HG03342 (cell line): ENCODE data around the gene ANAPC2.

Experiments used
- ATAC-seq: cut with Tn5 transposase; IDR thresholded peaks from one replicate; pipeline ENCODE4 v1.9.1; 2021; ENCODE audit warnings: mild to moderate bottlenecking, moderate library complexity; ENCODE audit not compliant: unreplicated experiment

ANAPC2 gene

DNA sequence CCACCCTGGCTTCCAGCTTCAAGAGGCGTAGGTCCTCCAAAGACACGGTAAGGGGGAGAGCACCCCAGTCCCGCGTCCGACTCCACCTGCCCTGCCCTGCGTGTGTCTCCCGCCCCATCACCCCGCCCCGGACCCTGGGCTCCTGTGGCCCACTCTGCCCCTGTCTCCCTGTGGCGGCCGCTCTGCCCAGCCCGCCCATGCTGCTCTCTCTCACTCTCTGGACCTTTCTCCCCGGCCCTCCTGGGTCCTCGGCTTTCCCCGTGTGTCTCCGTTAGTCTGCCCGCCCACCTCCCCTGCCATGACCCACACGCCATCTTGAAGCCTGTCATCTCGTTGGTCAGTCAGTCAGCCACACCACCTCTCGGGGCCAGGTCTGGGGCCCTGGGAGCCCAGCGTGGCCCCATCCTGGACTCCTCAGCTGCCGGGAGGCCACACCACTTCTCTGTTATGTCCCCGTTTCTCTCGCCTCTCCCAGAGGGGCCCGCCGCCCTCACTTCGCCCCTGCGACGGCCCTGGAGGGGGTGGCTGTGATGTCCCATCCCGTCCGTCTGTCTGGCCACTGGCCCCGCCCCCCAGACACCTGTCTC is 23.0 kb downstream of the ANAPC2 start:
- no peak for ATAC-seq

- no peak for ATAC-seq
Measured at GRCh38 chr9:137164370-137165249, 23.8 kb downstream of the ANAPC2 start.

DNA sequence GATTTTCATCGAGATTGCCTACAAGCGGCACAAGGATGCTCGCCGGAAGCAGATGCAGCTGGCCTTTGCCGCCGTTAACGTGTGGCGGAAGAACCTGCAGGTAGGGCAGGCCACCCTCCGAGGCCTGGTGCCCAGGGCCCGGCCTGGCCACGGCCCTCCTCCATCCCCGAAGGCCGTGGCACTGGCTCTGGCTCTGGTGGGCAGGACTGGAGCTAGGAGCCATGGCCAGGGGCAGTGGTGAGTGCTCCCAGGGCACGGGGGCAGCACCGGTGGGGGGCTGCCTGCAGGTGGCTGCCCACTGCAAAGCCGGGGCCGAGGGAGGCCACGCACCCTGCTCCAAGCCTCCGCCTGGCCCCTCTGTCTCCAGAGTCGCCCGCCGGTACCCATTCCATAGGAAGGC is 24.6 kb downstream of the ANAPC2 start:
- ATAC-seq = no peak

- no peak for ATAC-seq
Measured at GRCh38 chr9:137163365-137163715, 25.0 kb downstream of the ANAPC2 start.

GRCh38 chr9:137162505-137163364 is 25.6 kb downstream of the ANAPC2 start:
- no peak for ATAC-seq

DNA sequence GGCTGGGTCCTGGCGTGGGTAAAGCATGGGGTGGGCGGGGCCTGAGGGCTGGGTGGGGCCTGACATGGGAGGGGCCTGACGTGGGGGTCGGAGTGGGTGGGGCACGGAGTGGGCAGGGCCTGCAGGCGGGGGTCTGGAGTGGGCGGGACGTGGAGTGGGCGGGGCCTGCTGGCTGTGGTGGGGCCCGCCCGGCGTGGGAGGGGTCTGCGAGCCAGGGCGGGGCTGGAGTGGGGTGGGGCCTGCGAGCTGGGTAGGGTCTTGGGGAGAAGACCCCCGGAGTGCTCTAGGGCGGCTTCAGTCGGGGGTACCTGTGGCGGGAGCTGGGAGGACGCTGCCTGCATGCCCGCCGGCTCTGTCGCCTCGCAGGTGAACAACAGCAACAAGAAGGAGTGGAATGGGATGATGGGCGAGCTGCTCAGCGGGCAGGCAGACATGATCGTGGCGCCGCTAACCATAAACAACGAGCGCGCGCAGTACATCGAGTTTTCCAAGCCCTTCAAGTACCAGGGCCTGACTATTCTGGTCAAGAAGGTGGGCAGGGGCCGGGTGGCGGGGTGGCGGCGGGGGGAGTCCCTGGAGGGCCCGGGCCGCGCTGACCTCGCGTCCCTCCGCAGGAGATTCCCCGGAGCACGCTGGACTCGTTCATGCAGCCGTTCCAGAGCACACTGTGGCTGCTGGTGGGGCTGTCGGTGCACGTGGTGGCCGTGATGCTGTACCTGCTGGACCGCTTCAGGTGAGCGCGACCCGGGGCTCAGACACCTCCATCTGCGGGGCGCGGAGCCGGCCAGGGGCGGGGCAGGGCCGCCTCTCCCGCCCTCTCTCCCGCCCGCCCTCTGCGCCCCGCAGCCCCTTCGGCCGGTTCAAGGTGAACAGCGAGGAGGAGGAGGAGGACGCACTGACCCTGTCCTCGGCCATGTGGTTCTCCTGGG is 26.5 kb downstream of the ANAPC2 start:
- no peak for ATAC-seq

GRCh38 chr9:137160716-137161557 is 27.4 kb downstream of the ANAPC2 start:
- ATAC-seq = no peak

DNA sequence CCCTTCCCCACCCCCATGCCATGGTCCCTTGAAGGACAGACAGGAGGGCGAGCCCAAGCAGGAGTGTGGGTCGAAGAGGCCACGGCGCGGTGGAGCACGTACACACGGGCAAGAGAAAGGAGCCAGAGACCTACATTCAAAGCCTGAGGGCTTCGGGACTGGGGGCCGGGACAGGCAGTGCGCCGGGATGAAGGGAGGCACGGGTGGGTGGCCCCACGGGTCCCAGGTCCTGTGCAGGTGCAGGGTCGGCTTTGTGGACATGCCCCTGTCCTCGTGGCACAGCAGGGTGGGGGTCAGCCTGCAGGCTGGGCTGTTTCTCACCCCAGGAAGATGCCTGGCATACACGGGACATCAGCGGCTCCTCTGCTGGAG is 28.3 kb downstream of the ANAPC2 start:
- ATAC-seq = no peak

GRCh38 chr9:137159105-137160053 is 29.0 kb downstream of the ANAPC2 start:
- ATAC-seq = no peak

DNA sequence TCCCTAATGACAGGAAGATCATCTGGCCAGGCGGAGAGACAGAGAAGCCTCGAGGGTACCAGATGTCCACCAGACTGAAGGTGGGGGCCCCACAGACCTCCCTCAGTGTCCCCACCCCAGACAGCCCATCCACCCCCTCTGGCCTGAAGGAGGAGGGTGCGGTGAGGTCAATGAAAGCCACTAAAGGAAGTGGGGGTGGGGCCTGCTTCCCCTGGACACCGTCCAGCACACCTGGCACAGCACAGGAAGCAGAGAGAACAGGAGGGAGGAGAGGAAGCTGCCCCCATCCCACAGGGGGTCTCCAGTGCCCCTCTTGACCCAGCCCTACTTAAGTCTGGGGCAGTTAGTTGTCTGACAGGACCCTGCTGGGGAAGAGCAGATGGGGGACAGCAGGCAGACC is 29.7 kb downstream of the ANAPC2 start:
- no peak for ATAC-seq

DNA sequence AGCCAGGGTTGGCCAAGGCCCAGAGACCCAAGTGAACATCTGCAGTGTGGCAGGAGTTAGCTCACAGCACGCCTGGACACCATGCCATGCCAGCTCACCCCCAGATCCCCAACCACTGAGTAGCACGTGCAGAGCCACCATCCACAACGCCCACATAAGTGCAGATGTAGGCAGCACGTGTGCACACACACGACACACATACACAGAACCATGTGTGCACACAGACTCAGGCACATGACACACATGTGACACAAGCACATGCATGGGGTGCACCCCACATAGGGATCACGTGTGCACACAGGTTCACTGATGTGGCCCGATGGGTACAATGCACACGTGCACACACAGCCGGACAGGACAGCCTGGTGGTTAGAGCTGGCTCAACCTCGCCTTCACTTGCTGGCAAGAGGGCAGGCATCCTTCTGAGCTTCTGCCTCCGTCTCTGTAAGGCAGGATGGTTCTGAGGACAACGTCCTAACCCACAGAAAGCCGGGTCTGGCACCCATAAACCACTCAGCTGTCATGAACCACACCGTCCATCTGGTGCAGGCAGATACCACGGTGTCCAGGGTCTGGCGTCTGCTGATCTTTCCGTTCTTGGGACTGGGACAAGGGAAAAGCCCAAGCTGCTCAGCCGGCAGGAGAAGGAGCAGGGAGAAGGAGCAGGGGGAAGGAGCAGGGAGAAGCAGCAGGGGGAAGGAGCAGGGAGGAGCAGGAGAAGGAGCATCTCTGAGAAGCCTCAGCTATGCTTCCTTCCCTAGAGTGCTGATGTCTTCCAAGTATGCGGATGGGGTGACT is 30.5 kb downstream of the ANAPC2 start:
- ATAC-seq = no peak

DNA sequence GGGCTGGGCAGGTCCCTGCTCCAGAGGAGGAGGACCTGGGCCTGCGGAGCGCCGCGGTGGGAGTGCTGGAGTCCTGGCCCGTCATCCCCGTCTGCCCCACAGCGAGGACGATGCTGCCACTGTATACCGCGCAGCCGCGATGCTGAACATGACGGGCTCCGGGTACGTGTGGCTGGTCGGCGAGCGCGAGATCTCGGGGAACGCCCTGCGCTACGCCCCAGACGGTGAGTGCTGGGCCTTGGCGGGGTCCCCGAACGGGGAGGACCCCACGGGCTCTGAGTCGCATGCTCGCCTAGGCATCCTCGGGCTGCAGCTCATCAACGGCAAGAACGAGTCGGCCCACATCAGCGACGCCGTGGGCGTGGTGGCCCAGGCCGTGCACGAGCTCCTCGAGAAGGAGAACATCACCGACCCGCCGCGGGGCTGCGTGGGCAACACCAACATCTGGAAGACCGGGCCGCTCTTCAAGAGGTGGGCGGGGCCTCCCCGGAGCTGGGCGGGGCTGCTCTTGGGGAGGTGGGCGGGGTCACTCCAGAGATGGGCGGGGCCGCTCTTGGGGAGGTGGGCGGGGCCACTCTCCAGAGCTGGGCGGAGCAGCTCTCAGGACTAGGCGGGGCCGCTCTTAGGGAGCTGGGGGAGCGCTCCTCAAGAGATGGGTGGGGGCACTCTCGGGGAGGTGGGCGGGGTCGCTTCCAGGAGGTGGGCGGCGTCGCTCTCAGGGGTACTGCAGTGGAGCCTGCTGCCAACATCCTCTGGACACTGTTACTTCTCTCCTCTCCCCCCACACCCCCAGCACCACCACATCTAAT is 31.6 kb downstream of the ANAPC2 start:
- ATAC-seq = no peak

- ATAC-seq = no peak
Measured at GRCh38 chr9:137152844-137153405, 35.4 kb downstream of the ANAPC2 start.

GRCh38 chr9:137150617-137151457 is 37.5 kb downstream of the ANAPC2 start:
- ATAC-seq = peak; percentile 42

GRCh38 chr9:137149942-137150616 is 38.3 kb downstream of the ANAPC2 start:
- ATAC-seq = peak; percentile 24
